Measurements from ENCODE around the gene STT3B.
"Not testable (repeated sequence)": the region's sequence is repeated elsewhere in the genome, so short reads cannot be mapped to it uniquely, and the experiment has no call there.

The STT3B gene

GRCh38 chr3:31532587-31533168 is at the start of gene STT3B:
TSS of gene STT3B (plus strand) at chr3:31532925. CDS start at chr3:31532999, 74 bp downstream.
- DNase-seq = peak in 1 of 2 experiments; percentile 90

- no peak for DNase-seq
Measured at GRCh38 chr3:31483776-31484175, 48.9 kb upstream of the STT3B start.

- no peak for DNase-seq
Measured at GRCh38 chr3:31485196-31485595, 47.5 kb upstream of the STT3B start.

- DNase-seq = no peak
Measured at GRCh38 chr3:31486865-31487533, 45.7 kb upstream of the STT3B start.

- no peak for DNase-seq
Measured at GRCh38 chr3:31488475-31489017, 44.2 kb upstream of the STT3B start.

GRCh38 chr3:31490502-31490901 is 42.2 kb upstream of the STT3B start:
- no peak for DNase-seq

GRCh38 chr3:31491660-31492059 is 41.1 kb upstream of the STT3B start:
- DNase-seq = no peak

- no peak for DNase-seq
Measured at GRCh38 chr3:31493149-31493548, 39.6 kb upstream of the STT3B start.

- no peak for DNase-seq
Measured at GRCh38 chr3:31495971-31496665, 36.6 kb upstream of the STT3B start.

- DNase-seq = no peak
Measured at GRCh38 chr3:31498791-31499190, 33.9 kb upstream of the STT3B start.

GRCh38 chr3:31499281-31499680 is 33.4 kb upstream of the STT3B start:
- no peak for DNase-seq

GRCh38 chr3:31502803-31503221 is 29.9 kb upstream of the STT3B start:
- no peak for DNase-seq

GRCh38 chr3:31503456-31503855 is 29.3 kb upstream of the STT3B start:
- DNase-seq = no peak

GRCh38 chr3:31504230-31504629 is 28.5 kb upstream of the STT3B start:
- no peak for DNase-seq

- DNase-seq = no peak
Measured at GRCh38 chr3:31505371-31506048, 27.2 kb upstream of the STT3B start.

- DNase-seq = not testable (repeated sequence)
Measured at GRCh38 chr3:31506515-31506914, 26.2 kb upstream of the STT3B start.

GRCh38 chr3:31508452-31509146 is 24.1 kb upstream of the STT3B start:
- DNase-seq = no peak

- no peak for DNase-seq
Measured at GRCh38 chr3:31509147-31509728, 23.5 kb upstream of the STT3B start.

GRCh38 chr3:31514570-31514969 is 18.2 kb upstream of the STT3B start:
- no peak for DNase-seq

GRCh38 chr3:31515486-31516284 is 17.0 kb upstream of the STT3B start:
- DNase-seq = no peak

- DNase-seq = no peak
Measured at GRCh38 chr3:31516757-31517156, 16.0 kb upstream of the STT3B start.

All from activated T-cell treated with anti-CD3 and anti-CD28 coated beads, Interleukin-2, amount 50 U/mL, for 48 hours (primary cell).